Stimulated activated naive CD4-positive, alpha-beta T cell (primary cell): ENCODE data around the gene PRKCG.
A peak's percentile ranks its signal among the peaks of the same experiment; 100 is the strongest.

Experiments
- DNase-seq, 6 experiments: peaks; one replicate each; lab custom pipeline; 2025; lab: John Stamatoyannopoulos, UW

The PRKCG gene

DNA sequence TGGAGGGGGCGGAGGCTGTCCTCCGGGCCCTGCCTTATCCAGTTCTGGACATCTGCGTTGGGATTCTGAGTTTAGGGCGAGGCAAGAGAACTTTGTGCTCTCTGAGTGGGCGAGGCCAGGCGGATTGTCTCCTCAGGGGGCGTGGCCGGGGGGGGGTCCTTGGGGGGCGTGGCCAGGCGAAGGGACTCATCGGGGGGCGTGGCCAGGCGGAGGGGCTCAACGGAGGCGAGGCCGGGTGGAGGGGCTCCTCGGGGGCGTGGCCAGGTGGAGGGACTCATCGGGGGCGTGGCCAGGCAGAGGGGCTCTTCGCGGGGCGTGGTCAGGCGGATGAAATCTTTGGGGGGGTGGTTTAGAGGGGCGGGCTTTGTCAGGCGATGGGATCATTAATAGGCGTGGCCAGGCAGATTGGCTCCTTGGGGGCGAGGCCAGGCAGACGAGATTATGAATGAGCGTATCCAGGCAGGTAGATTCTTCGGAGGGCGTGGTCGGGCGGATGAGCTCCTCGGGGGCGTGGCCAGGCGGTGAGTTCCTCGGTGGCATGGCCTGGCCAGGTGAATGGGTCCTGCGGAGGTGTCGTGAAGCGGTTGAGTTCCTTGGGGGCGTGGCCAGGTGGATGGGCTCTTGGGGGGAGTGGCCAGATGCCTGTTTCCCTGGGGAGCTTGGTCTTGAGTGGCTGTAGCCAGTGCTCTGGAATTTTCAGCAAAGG, 16.8 kb downstream of the PRKCG start:
- DNase-seq, result no peak

DNA sequence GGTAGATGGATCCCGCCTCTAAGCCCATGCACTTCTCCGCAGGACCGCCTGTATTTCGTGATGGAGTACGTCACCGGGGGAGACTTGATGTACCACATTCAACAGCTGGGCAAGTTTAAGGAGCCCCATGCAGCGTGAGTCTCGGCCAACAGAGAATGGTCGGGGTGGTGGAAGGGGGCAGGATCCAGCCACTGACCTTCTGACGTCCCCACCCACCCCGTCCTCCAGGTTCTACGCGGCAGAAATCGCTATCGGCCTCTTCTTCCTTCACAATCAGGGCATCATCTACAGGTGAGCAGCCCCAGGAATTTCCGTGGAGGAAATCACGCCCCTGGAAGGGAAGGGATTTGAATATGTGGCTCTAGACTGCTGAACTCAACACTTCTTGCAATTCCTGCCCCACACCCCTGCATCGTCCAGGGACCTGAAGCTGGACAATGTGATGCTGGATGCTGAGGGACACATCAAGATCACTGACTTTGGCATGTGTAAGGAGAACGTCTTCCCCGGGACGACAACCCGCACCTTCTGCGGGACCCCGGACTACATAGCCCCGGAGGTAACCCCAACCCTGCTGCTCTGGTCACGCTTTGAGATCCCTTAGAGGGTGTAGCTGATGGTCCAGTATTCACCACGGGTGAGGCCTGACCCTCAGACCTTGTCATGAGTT, 18.3 kb downstream of the PRKCG start:
- no peak for DNase-seq

DNA sequence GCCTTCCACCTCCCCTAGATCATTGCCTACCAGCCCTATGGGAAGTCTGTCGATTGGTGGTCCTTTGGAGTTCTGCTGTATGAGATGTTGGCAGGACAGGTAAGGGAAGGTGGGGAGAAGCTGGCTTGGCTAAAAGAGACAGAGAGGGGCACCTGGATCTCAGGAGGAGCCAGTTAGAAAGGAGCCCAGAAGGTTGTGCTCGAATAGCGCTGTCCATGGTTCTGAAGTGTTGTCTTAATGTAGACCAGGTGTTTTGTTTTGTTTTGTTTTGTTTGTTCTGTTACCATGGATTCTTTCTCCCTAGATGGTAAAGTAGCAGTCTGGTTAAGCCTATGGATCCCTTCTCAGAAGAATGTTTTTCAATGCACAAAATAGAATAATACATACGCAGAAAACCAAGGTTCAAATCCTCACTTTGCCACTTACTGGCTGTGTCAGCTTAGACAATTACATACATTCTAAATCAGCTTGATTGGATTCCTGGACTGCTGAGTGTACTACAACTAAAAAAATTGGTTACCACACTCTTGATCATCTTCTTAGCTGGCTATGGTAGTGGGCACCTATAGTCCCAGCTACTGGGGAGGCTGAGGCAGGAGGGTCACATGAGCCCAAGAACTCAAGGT, 21.2 kb downstream of the PRKCG start:
- peak in 5 of 6 experiments; percentile 12 to 66 (median 32) for DNase-seq

DNA sequence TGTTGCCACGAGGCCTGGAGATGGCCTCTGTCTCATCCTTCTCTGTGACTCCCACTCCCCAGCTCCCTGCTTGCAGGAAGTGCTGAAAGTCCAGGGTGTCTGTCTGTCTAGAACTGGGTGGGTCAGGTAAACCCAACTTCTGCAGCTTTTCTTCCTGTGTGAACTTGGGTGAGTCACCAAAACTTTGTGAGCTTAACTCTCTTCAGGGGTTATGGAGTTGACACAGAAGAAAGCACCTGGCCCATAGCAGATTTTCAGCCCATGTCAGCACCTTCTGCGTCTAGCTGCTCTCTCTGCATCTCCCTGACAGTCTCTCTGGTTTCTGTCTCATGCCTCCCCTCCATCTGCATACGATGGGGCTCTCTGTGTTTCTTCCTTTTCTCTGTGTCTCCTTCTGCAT, 22.9 kb downstream of the PRKCG start:
- DNase-seq, result no peak

DNA sequence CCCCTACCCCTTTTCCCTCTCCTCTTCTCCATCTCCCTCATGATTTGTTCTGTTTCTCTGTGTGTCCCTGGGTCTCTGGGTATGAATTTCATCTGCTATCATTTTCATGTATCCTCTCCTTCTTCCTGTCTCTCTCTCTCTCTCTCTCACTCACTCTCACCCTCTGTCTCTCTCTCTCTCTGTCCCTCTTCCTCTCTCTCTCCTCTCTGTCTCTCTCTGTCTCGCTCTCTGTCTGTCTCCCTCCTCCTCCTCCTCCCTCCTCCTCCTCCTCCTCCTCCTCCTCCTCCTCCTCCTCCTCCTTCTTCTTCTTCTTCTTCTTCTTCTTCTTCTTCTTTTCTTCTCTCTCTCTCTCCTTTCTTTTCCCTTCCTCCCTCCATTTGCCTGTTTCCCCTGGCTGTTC, 23.8 kb downstream of the PRKCG start:
- no peak for DNase-seq

DNA sequence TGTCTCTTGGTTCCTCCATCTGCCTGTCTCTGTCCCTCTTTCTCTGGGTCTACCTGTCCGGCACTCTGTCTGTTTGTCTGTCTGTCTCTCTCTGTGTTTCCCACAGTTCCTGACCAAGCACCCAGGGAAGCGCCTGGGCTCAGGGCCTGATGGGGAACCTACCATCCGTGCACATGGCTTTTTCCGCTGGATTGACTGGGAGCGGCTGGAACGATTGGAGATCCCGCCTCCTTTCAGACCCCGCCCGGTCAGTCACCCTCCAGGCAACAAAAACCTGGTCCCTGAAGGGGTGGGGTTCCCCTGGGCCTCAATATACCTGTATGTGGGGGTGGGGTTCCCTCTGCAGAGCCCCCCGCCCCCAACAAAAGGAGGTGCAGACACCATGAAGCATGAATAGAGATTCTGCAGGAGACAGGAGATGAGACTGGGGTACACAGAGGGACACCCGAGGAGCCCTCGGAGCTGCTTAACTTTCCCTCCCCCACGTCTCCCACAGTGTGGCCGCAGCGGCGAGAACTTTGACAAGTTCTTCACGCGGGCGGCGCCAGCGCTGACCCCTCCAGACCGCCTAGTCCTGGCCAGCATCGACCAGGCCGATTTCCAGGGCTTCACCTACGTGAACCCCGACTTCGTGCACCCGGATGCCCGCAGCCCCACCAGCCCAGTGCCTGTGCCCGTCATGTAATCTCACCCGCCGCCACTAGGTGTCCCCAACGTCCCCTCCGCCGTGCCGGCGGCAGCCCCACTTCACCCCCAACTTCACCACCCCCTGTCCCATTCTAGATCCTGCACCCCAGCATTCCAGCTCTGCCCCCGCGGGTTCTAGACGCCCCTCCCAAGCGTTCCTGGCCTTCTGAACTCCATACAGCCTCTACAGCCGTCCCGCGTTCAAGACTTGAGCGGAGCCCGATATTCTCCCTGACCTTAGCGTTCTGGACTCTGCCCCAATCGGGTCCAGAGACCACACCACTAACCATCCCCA, 24.5 kb downstream of the PRKCG start:
- peak; percentile 12 to 69 (median 58) for DNase-seq

DNA sequence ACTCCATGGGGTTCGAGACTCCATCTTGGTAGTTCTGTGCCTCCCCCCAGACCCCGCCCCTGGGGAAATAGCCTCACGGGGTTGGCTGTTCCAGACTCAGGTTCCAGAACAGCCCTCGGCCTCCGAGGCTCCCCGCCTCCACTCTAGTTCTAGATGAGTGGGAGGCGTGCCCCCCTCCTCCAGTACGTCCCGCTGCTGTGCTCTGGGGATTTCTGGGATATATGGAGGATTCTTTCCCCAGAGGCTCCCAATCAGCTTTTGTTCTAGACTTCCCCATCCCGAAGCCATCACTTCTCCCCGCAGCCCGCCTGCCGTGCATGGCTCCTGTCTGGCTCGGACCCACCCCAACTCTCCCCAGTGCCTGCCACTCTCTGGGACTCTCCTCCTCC, 25.2 kb downstream of the PRKCG start:
- no peak for DNase-seq

DNA sequence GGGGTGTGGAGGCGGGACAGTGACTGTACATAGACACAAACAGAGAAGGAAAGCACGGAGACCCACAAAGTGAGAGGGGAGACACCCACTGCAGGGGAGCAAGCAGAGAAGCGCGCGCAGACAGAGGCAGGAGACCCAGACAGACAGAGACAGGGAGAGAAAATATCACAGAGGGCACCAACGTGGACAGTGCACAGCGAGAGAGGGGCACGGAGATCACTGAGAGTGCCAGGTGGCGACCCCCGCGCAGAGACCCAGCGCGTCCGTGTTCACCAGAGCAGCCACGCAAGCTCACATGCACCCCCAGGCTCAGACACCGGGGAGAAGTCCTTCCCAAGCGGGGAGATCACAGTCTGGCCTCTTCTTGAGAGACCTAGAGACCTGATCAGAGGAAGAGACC, 25.7 kb downstream of the PRKCG start:
- DNase-seq, result no peak

DNA sequence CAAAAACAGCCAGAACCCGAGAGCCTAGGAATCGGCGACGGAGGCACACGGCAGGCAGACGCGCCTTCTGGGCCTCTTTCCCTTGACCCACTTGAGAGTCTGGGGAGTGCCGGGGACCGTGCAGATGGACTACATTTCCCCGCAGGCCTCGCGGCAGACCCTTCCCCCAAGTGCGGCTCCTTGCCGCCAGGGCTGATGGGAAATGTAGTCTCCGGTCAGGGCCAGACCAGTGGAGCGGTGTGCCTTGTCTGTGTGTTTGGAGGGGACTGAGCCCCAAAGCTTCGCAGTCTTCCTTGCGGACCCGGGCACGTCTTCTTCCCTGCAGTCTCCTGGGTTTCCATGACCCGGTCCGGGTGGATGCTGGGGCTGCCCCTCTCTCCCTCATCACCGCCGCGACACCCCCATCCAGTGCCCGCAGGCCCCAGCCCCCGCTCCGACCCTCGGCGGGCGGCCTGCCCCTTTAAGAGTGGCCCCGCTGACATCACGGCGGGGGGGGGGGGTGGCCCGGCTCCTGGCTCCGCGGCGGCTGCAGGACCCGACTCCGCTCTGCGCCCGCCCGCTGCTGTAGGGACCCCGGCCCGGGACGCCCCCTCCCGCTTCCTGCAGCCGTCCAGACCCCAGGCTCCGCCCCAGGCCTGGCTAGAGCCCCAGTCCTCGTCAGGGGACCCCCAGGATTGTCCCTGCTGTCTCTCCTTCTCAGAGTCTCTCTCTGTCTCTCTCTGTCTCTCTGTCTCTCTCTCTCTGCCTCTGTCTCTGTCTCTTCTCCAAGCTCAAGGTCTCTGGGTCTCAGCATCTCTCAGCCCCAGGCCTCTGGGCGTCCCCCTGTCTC, 26.3 kb downstream of the PRKCG start:
- peak in 3 of 6 experiments; percentile 7 to 22 (median 21) for DNase-seq

DNA sequence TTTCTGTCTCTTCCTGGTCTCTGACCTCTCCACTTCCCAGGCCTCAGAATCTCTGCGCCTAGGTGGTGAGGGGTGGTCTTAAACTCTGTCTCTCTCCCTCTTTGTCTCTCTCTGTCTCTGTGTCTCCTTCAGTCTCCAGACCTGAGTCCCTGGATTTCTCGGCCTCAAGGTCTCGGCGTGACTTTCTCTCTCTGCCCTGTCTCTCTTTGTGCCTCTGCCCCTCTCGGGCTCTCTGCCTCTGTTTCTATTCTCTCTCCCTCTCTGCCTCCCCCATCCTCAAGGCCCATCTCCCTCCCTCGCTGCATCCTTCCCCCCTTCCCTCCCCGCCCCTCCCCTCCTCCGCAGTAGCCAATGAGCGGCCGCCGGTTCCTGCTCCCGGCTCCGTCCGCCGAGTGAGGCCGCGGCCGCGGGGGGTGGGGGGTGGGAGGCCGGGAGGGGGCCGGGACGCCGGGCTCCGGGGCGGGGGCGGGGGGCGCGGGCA, 27.0 kb downstream of the PRKCG start, which contains the start of gene CACNG7:
CACNG7 (plus strand) TSS at position 344 of the 481 bp plus-strand sequence. CDS start 3,554 bp downstream, outside the sequence.
- no peak for DNase-seq

DNA sequence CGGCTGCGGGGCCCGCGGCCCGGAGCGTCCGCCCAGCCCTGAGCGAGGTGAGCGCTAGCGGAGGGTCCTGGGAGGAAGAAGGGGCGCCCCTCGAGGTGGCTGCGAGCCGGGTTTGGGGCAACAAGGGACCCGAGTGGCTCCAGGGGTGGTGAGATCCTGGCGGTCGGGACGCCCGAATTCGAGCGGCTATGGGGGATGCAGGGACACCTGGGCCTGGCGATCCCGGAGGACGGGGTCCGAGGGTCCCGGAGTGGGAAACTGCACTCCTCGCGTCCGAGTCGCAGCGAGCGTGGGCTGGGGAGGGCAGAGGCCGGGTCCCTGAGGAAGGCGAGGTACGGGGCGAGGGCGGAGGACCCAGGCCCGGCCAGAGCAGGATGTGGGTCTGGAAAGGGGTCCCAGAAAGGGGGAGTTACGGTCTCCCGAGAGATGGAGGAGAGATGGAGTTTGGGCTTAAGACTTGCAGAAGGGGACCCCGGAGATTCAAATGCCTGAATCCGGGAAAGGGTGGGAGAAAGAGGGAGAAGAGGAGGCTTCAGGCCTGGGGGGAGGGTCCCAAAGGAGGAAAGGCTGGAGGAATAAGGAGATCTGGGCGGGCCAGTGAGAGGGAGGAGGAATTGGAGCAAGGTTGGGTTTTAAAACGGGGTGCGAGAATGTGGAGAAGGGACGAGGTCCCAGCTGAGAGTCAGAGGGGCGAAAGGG, 27.6 kb downstream of the PRKCG start:
- DNase-seq, result no peak

DNA sequence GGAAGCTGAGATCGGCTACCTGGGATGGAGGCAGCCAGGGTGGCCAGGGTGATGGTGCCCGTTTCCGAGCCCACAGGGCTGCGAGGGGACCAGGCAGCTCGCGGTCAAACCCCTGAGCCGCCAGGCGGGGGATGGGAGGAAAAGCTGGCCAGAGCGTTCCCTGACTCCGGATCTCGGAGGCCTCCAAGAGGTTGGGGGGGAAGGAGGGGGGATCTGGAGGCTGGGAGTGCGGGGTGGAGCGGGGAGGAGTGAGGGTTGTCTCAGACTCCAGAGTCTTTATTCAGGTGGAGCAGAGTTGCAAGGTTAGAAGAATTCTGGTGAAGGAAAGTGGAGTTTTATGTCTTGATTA, 28.1 kb downstream of the PRKCG start:
- DNase-seq, result no peak

DNA sequence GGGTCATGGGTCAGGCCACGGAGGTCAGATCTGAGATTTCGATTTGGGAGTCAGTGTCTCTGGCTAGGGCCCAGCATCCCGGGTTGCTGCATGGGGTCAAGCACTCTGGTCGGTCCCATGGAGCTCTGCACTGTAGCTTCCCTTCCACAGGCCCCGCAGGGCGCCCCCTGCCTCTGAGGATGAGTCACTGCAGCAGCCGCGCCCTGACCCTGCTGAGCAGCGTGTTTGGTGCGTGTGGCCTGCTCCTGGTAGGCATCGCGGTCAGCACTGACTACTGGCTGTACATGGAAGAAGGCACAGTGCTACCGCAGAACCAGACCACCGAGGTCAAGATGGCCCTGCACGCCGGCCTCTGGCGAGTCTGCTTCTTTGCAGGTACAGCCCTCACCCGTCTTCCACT, 30.7 kb downstream of the PRKCG start:
- DNase-seq, result no peak

DNA sequence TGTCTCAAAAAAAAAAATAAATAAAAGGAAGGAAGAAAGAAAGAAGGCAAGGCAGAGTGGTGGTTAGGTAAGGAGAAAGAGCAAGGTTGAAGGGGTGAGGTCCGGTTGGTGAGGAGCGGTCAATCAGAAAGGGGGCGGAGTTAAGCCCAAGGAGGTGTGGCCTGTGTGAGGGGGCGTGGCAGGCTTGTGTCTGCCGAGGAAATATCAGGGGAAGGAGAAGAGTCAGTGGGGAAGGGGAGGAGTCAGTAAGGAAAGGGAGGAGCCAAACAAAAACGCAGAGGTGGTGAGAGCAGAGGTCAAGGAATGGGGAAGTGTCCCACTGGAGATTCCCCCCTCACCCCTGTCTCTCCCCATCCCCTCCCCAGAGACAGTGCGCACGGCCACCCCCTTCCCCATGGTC, 33.0 kb downstream of the PRKCG start:
- DNase-seq, result no peak

DNA sequence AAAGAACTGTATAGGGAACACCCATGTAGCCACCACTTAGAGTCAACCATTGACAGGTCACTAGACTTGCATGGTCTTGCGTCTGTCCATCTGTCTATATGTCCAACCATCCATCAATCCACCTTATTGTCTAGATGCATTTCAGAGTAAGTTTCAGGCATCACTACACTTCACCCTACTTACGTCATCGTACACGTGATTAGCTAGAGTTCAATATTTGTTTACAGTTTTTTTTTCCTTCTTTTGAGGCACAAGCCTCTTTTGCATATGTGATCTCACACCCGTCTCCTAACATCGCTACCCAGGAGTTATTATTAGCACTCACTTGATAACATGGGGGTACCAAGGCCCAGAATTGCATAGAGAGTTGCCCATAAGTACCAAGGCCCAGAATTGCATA, 34.0 kb downstream of the PRKCG start:
- no peak for DNase-seq

DNA sequence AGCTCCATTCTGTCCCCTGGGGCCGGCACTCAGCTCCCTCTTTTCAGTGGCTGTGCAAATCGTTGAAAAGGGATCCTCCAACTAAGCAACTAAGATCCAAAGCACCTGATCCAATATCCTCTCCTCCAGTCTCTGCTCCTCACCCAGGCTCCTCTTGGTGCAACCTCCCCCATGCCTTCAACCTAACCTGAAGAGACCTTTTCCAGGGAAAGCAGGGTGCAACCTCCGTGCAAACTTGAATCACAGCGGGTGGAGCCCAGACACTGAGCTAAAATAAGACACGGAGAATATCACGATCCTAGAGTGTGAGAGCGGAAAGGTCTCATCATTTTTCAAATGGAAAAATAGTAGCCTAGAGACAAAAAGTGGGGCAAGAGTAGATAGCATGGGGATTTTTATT, 35.4 kb downstream of the PRKCG start:
- DNase-seq, result no peak

DNA sequence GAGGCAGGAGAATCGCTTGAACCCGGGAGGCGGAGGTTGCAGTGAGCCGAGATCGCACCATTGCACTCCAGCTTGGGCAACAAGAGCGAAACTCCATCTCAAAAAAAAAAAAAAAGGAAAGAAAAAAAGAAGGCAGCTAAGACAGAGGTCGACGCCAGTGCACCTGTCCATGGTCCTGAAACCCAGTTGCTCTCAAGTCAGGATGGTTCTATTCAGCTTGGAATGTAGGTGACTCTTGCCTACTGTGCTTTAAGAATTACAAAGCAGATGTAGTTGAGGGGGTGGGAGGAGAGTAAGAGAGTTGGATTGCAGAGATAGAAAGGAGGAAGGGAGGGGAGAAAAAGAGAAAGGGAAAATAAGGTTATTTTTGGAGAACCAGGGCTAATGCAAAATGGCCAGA, 45.7 kb downstream of the PRKCG start:
- DNase-seq, result peak in 4 of 6 experiments; percentile 10 to 26 (median 16)

DNA sequence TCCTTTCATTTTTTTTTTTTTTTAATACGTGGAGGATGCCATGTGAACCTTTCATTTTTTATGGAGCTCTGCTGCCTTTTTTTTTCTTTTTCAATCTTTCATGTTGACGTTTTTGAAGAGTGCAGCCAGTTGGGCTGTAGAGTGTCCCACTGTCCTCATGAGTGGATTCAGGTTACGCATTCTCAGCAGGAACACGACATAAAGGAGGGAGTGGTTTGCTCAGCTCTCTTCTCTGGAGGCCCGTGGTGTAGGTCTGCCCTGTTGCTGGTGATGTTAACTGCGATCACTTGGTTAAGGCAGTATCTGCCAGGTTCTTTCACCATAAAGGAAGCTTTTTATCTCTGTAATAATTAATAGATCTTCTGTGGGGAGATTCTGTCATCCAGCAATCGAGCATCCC, 54.0 kb downstream of the PRKCG start:
- no peak for DNase-seq

DNA sequence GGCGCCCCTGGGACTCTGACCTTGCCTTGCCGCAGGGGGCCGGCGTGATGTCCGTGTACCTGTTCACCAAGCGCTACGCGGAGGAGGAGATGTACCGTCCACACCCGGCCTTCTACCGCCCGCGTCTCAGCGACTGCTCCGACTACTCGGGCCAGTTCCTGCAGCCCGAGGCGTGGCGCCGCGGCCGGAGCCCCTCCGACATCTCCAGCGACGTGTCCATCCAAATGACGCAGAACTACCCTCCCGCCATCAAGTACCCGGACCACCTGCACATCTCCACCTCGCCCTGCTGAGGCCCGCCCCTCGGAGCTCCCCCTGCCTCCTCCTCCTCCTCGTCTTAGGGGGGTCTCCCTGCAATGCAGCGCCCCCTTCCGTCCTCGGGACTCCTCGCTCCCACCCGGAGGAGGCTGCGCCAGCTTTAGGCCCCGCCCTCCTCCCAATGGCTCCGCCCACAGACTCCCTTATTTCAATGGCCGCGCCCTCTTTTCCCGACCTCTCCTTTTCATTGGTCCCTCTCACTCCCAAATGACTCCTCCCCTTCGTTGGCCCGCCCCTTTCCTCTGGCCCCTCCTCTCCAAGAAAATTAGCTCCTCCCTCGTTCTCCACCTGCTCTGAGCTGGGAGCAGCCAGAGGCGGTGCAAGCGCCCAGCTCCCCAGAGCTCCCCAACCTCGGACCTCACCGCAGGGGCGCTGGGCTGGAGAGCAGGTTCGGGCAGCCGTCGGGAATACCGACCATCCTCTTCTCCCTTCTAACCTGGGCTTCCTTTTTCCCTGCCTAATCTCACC, 60.2 kb downstream of the PRKCG start:
- DNase-seq, result no peak

DNA sequence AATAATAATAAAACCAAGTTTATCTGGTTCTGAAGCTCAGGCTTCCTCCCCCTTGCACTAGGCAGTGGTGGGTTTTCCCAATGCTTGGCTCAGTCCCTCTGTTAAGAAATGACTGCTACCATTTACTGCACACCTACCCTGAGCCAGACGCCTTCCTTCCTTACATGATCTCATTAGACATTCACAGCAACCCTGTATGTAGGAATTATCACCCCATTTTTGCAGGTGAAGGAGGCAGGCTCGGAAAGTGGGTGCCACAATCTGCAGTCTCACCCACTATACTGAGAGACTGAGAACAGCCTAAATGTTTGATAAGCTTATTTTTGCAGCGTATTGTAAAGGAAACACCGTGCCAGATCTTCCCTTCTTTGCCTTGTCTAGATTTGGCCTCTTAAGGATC, 62.4 kb downstream of the PRKCG start:
- DNase-seq, result no peak
